Amniotic stem cell (primary cell): ENCODE measurements around the gene DMD.

Experiments used
- DNase-seq: peaks from one replicate; lab custom pipeline; 2025; lab: John Stamatoyannopoulos, UW

The DMD gene

GRCh38 chrX:31112226-31112999 is 2098.9 kb downstream of the DMD start:
- no peak for DNase-seq

- no peak for DNase-seq
These were observed 2100.7 kb downstream of the DMD start for GRCh38 chrX:31110657-31111056.

GRCh38 chrX:31099536-31100090 is 2111.7 kb downstream of the DMD start:
- no peak for DNase-seq

GRCh38 chrX:31098079-31098478 is 2113.3 kb downstream of the DMD start:
- DNase-seq: no peak

- no peak for DNase-seq
These were observed 2117.7 kb downstream of the DMD start for GRCh38 chrX:31093639-31093975.

GRCh38 chrX:31092970-31093638 is 2118.2 kb downstream of the DMD start:
- DNase-seq: no peak

GRCh38 chrX:31092476-31092875 is 2118.9 kb downstream of the DMD start:
- DNase-seq: no peak

- no peak for DNase-seq
These were observed 2119.5 kb downstream of the DMD start for GRCh38 chrX:31091819-31092218.

GRCh38 chrX:31074522-31074921 is 2136.8 kb downstream of the DMD start:
- DNase-seq: no peak

- no peak for DNase-seq
These were observed 2139.6 kb downstream of the DMD start, which contains the start of gene FTHL17 for GRCh38 chrX:31071725-31072124. TSS of gene FTHL17 (minus strand) at chrX:31072041. CDS start at chrX:31071953, 88 bp downstream.

GRCh38 chrX:31071262-31071661 is 2140.1 kb downstream of the DMD start:
- no peak for DNase-seq

- DNase-seq: no peak
These were observed 2141.3 kb downstream of the DMD start for GRCh38 chrX:31070057-31070468.
